ENCODE measurements around the gene PLAC1. TPM values are rescaled to one million over a fixed set of nuclear protein-coding genes. Genes with fewer than 3 reads are reported as not detected.

PLAC1 gene, protein sequence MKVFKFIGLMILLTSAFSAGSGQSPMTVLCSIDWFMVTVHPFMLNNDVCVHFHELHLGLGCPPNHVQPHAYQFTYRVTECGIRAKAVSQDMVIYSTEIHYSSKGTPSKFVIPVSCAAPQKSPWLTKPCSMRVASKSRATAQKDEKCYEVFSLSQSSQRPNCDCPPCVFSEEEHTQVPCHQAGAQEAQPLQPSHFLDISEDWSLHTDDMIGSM
- 1.3 and 5.1 TPM in 2 replicates for total RNA-seq

DNA sequence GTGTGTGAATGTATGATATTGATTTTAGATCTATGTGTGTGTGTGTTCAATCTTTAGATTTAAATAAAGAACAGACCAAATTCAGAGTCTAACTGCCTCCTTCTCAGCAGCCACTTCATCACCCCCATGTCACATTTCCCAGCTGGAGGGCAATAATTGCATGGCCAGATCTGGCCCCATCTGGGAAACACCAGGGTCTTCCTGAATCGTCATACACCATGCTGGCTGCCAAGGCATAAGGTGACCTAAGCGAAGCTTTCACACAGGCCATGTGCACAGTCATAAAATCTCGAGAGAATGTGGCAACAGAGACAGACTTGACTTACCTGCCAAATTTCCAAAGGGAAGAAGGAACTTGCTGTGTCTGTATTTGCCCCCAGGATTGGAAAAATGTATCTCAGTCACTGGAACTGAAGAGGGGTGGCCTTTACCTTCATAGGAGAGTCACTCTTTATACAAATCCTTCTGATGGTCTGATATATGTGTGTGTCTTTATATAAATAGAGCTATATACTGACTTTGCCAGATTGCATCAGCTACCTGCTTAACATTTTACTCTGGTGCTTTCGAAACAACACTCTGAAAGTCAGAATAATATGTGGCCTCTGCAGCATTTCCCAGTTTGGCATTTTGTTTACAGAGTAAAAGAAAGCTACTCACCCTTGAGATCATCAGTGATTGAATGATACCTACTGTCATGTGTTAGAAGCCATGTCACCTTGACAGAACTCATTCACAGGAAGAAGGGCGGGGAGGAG lies at the start of gene PLAC1:
PLAC1 (minus strand) TSS at position 470 of the 758 bp plus-strand sequence. CDS start 91,789 bp downstream, outside the sequence.
- FAIRE-seq (no peak), DNase-seq (ENCODE audit: low read depth) (peak; percentile 32)
- TF ChIP-seq, protein P1, sequence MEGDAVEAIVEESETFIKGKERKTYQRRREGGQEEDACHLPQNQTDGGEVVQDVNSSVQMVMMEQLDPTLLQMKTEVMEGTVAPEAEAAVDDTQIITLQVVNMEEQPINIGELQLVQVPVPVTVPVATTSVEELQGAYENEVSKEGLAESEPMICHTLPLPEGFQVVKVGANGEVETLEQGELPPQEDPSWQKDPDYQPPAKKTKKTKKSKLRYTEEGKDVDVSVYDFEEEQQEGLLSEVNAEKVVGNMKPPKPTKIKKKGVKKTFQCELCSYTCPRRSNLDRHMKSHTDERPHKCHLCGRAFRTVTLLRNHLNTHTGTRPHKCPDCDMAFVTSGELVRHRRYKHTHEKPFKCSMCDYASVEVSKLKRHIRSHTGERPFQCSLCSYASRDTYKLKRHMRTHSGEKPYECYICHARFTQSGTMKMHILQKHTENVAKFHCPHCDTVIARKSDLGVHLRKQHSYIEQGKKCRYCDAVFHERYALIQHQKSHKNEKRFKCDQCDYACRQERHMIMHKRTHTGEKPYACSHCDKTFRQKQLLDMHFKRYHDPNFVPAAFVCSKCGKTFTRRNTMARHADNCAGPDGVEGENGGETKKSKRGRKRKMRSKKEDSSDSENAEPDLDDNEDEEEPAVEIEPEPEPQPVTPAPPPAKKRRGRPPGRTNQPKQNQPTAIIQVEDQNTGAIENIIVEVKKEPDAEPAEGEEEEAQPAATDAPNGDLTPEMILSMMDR (IDR thresholded peaks at IDR 0.05; ENCODE audit: insufficient read depth, low read length, severe bottlenecking), result no peak
- no peaks in the 10 kb centered on the region for H3K27me3 ChIP-seq (ENCODE audit: control insufficient read depth, insufficient read depth, low read length)
- H3K4me3 ChIP-seq (ENCODE audit: low read depth, low read length), result no peak within 1 kb of the TSS
- H3K36me3 ChIP-seq (ENCODE audit: control insufficient read depth, insufficient read depth, low read length), result no peaks in the 10 kb centered on the region

DNA sequence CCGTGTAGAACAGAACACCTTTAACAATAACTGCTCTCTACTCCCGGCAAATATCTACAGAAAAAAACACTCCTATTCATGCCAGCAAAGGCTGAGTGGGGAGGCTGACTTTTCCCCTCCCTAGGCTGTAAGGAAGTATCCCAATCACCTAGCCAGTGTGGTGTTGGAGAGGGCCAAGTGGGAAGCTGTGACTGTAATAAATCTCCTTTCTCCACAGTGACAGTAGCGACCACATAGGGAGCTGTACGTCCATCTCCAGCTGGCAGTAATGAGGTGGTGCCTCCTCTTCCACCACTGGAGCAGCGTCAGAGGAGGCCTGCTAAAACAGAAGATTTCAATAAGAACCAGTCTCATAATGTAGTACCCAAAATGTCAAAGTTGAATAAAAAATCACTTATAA lies 47.9 kb upstream of the PLAC1 start:
- FAIRE-seq (no peak), DNase-seq (ENCODE audit: low read depth) (no peak)

DNA sequence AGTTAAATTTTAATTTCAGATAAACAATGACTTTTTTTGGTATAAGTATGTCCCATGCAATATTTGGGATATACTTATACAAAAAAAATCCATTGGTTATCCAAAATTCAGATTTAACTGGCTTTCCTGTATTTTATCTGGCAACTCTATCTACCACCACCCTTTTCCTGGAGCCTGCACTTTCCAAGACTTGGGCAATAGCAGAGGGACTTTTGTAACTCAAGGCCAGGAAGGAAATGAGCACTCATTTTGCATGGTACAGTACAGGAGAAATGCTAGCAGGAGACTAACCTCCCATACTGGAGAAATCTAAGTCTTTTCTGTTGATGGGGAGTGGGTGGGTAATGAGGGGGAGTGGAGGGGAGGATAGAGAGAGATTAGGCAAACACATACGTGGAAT lies 37.7 kb upstream of the PLAC1 start:
- Histone ChIP-seq H3K36me3 (ENCODE audit: control insufficient read depth, insufficient read depth, low read length) (no peaks in the 10 kb centered on the region), H3K27me3 (ENCODE audit: control insufficient read depth, insufficient read depth, low read length) (no peaks in the 10 kb centered on the region), H3K4me3 (ENCODE audit: low read depth, low read length) (no peak overlapping the region)
- DNase-seq (ENCODE audit: low read depth), result no peak
- TF ChIP-seq, protein P1 (IDR thresholded peaks at IDR 0.05; ENCODE audit: insufficient read depth, low read length, severe bottlenecking), result no peak
- no peak for FAIRE-seq

More for the DNA sequence above, 47.9 kb upstream of the PLAC1 start:
- H3K36me3 ChIP-seq (ENCODE audit: control insufficient read depth, insufficient read depth, low read length), result no peaks in the 10 kb centered on the region
- H3K27me3 ChIP-seq (ENCODE audit: control insufficient read depth, insufficient read depth, low read length), result no peaks in the 10 kb centered on the region
- H3K4me3 ChIP-seq (ENCODE audit: low read depth, low read length), result no peak overlapping the region
- TF ChIP-seq, protein P1 (IDR thresholded peaks at IDR 0.05; ENCODE audit: insufficient read depth, low read length, severe bottlenecking), result no peak

DNA sequence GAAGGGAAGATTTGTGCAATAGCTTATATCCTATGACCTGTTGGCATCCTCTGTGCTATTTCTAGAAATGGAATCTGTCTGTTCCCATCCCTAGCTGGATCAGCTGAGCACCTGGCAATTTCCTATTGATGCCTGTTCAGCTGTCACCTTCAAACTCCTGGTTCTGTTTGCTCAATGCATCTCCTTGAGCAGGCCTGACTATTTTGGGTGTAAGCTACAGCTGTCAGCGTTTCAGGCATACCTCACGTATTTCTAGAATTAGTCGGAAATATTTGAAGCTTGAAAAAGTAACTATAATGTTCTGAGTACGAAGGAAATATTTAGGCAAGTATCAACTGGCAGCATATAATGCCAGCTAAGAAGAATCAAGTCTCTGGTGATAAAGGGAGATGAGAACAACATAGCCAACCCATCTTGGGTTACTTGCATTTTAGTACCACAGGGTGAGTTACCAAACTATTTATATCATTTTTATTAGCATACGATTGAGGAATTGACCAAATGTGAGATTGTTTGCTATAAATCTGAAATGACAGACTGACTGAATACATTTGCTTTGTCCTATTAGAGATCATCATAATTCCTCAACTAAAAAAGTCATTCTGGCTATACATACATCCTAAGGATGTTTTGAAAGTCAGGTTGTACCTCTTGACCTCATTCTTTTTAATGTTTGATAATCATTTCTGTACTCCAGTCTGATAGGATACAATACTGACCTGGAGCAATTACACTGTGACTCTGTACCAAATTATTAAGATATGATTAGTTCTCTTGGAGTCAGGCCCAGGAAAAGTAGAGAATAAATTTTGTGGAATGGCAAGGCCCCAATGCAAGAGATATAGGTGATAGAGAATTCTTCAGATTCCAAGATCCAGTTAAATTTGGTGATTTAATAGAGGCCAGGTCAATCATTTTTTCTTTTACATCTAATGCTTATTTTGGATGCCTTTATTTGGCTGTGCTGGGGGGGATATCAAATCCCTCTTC lies 36.4 kb upstream of the PLAC1 start:
- H3K27me3 ChIP-seq (ENCODE audit: control insufficient read depth, insufficient read depth, low read length), result no peaks in the 10 kb centered on the region
- peak; percentile 85 for DNase-seq (ENCODE audit: low read depth)
- H3K36me3 ChIP-seq (ENCODE audit: control insufficient read depth, insufficient read depth, low read length), result no peaks in the 10 kb centered on the region
- no peak overlapping the region for H3K4me3 ChIP-seq (ENCODE audit: low read depth, low read length)
- peak; percentile 95 for FAIRE-seq
- TF ChIP-seq, protein P1 (IDR thresholded peaks at IDR 0.05; ENCODE audit: insufficient read depth, low read length, severe bottlenecking), result no peak

DNA sequence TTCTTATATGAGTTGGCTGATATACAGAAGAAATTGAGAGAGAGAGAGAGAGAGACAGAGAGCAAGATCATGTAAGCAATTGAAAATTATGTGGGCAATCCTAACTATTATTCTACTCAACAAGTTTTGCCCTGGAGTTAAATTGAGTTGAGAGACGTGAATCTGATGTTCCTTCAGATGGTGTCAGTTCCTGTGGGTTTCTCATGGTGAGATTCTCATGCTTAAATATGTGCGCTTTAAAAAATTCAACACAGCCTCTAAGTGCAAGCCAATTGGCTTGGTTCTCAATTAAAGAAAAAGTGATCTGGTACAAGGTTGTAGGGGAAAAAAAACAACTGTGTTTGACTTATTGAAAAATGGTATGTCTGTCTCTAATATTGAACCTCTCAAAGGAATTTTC lies 35.4 kb upstream of the PLAC1 start:
- H3K4me3 ChIP-seq (ENCODE audit: low read depth, low read length), result no peak overlapping the region
- H3K27me3 ChIP-seq (ENCODE audit: control insufficient read depth, insufficient read depth, low read length), result no peaks in the 10 kb centered on the region
- TF ChIP-seq, protein P1 (IDR thresholded peaks at IDR 0.05; ENCODE audit: insufficient read depth, low read length, severe bottlenecking), result no peak
- no peaks in the 10 kb centered on the region for H3K36me3 ChIP-seq (ENCODE audit: control insufficient read depth, insufficient read depth, low read length)
- FAIRE-seq, result no peak
- no peak for DNase-seq (ENCODE audit: low read depth)

All from bronchial epithelial cell (primary cell).